WTC11 (cell line): ENCODE data around the gene C1QTNF2. TPM values are rescaled to one million over a fixed set of nuclear protein-coding genes. Genes with fewer than 3 reads are reported as not detected.

Experiments
- ATAC-seq: fragments of 200-7000 bp; cut with Tn5 transposase; 2 replicates; pipeline ENCODE4 v1.10.0; 2021; ENCODE audit warnings: mild to moderate bottlenecking, moderate library complexity
- CTCF ChIA-PET: fragments of 300-600 bp; sonication (Branson Sonifier 250); formaldehyde crosslinking; loops from one replicate; lab custom pipeline; 2021; ENCODE audit warnings: antibody characterized with exemption; lab: Charles Lee
- POLR2A ChIA-PET: fragments of 350-600 bp; sonication (Branson Sonifier 250); formaldehyde crosslinking; loops from one replicate; lab custom pipeline; 2021; ENCODE audit warnings: antibody characterized with exemption; lab: Charles Lee
- DNase-seq: peaks from one replicate; pipeline ENCODE4 v3.0.0; 2021; ENCODE audit warnings: low spot score
- H3K27ac Mint-ChIP-seq: 2 replicates; pipeline ENCODE4 v1.8.0; 2021; ENCODE audit warnings: mixed read lengths
- H3K27me3 Mint-ChIP-seq: 2 replicates; pipeline ENCODE4 v1.8.0; 2021; ENCODE audit warnings: low read depth, mild to moderate bottlenecking, moderate library complexity, mixed read lengths
- H3K36me3 Mint-ChIP-seq: 2 replicates; pipeline ENCODE4 v1.8.0; 2021; ENCODE audit warnings: mixed read lengths
- H3K4me1 Mint-ChIP-seq: 2 replicates; pipeline ENCODE4 v1.8.0; 2022; ENCODE audit warnings: mixed read lengths
- H3K4me3 Mint-ChIP-seq: 2 replicates; pipeline ENCODE4 v1.8.0; 2021; ENCODE audit warnings: mild to moderate bottlenecking, moderate library complexity, mixed read lengths
- H3K9me3 Mint-ChIP-seq: 2 replicates; pipeline ENCODE4 v1.8.0; 2021; ENCODE audit warnings: mixed read lengths
- EMX1 ChIP-seq: fragments of 250-450 bp; sonication (Bioruptor Pico); IDR thresholded peaks from 2 replicates; pipeline ENCODE4 v1.8.0; 2021; ENCODE audit warnings: mild to moderate bottlenecking
- ETV6 ChIP-seq: sonication (generic); formaldehyde crosslinking; IDR thresholded peaks from 2 replicates; pipeline ENCODE4 v1.8.1; 2022; ENCODE audit warnings: mild to moderate bottlenecking, missing genetic modification reagents
- HMGA2 ChIP-seq: fragments of 250-450 bp; sonication (Bioruptor Pico); IDR thresholded peaks from 2 replicates; pipeline ENCODE4 v1.4.0; 2021; ENCODE audit warnings: mild to moderate bottlenecking, moderate library complexity
- KAT7 ChIP-seq: sonication (generic); formaldehyde crosslinking; IDR thresholded peaks from 2 replicates; pipeline ENCODE4 v1.8.1; 2023; ENCODE audit warnings: missing genetic modification reagents, mild to moderate bottlenecking, borderline replicate concordance
- NFE2L1 ChIP-seq: sonication (generic); formaldehyde crosslinking; IDR thresholded peaks from 2 replicates; pipeline ENCODE4 v1.8.1; 2023; ENCODE audit warnings: missing genetic modification reagents
- PRRX2 ChIP-seq: fragments of 250-450 bp; sonication (Bioruptor Pico); IDR thresholded peaks from 2 replicates; pipeline ENCODE4 v1.8.0; 2021; ENCODE audit warnings: mild to moderate bottlenecking
- SMAD3 ChIP-seq: sonication (generic); formaldehyde crosslinking; IDR thresholded peaks from 2 replicates; pipeline ENCODE4 v1.8.0; 2022; ENCODE audit warnings: missing genetic modification reagents, mild to moderate bottlenecking, borderline replicate concordance
- SMAD4 ChIP-seq: sonication (generic); formaldehyde crosslinking; IDR thresholded peaks from 2 replicates; pipeline ENCODE4 v1.8.0; 2022; ENCODE audit warnings: mild to moderate bottlenecking, missing genetic modification reagents
- TEAD1 ChIP-seq: sonication (generic); formaldehyde crosslinking; IDR thresholded peaks from 2 replicates; pipeline ENCODE4 v1.8.0; 2022; ENCODE audit warnings: mild to moderate bottlenecking, missing genetic modification reagents
- TEAD4 ChIP-seq: sonication (generic); formaldehyde crosslinking; IDR thresholded peaks from 2 replicates; pipeline ENCODE4 v1.8.0; 2022; ENCODE audit warnings: mild to moderate bottlenecking, missing genetic modification reagents
- total RNA-seq: library from RNA; stranded (reverse); gene quantifications from 3 replicates; pipeline ENCODE4 v1.2.3, GENCODE V29; 2021
- TF ChIP-seq, protein P1 (sequence below): sonication (generic); formaldehyde crosslinking; IDR thresholded peaks from 2 replicates; pipeline ENCODE4 v1.8.1; 2022; ENCODE audit warnings: low read depth, missing genetic modification reagents, borderline replicate concordance
- TF ChIP-seq, protein P2 (sequence below): fragments of 250-450 bp; sonication (Bioruptor Pico); IDR thresholded peaks from 2 replicates; pipeline ENCODE4 v1.9.0; 2021; ENCODE audit warnings: moderate library complexity, mild to moderate bottlenecking, inconsistent platforms, borderline replicate concordance
- TF ChIP-seq, protein P3 (sequence below): sonication (generic); formaldehyde crosslinking; IDR thresholded peaks from 2 replicates; pipeline ENCODE4 v1.8.0; 2022; ENCODE audit warnings: mild to moderate bottlenecking, missing genetic modification reagents
- TF ChIP-seq, protein P4 (sequence below): sonication (generic); formaldehyde crosslinking; IDR thresholded peaks from 2 replicates; pipeline ENCODE4 v1.8.0; 2022; ENCODE audit warnings: mild to moderate bottlenecking, missing genetic modification reagents
- TF ChIP-seq, protein P5 (sequence below): sonication (generic); formaldehyde crosslinking; IDR thresholded peaks from 2 replicates; pipeline ENCODE4 v1.8.1; 2022; ENCODE audit warnings: missing genetic modification reagents, borderline replicate concordance
- TF ChIP-seq, protein P6 (sequence below): sonication (generic); formaldehyde crosslinking; IDR thresholded peaks from 2 replicates; pipeline ENCODE4 v1.8.1; 2023; ENCODE audit warnings: mild to moderate bottlenecking, missing genetic modification reagents
- TF ChIP-seq, protein P7 (sequence below): fragments of 250-450 bp; sonication (Bioruptor Pico); conservative IDR thresholded peaks from 2 replicates; pipeline ENCODE4 v1.9.0; 2021; ENCODE audit warnings: mild to moderate bottlenecking

The C1QTNF2 gene
- total RNA-seq, 1 experiment from 2014 or later = 0.52 TPM

DNA sequence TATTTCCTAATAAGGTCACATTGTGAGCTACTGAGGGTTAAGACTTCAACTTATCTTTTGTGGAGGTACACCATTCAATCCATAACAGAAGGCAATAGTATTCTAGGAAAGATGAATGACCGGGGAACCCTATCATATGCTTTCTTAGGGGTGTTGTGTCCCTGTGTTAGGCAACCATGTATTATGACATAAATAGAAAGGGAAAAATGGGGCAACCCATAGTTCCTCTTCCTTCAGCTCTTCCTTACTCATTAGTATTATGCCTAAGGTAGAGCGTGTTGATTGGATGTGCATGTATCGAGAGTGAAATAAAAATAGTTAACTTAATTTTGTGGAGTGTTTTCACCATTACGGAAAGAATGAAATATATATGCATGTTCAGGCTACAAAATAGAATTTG, 52.0 kb downstream of the C1QTNF2 start (continued):
- TF ChIP-seq, protein P1, sequence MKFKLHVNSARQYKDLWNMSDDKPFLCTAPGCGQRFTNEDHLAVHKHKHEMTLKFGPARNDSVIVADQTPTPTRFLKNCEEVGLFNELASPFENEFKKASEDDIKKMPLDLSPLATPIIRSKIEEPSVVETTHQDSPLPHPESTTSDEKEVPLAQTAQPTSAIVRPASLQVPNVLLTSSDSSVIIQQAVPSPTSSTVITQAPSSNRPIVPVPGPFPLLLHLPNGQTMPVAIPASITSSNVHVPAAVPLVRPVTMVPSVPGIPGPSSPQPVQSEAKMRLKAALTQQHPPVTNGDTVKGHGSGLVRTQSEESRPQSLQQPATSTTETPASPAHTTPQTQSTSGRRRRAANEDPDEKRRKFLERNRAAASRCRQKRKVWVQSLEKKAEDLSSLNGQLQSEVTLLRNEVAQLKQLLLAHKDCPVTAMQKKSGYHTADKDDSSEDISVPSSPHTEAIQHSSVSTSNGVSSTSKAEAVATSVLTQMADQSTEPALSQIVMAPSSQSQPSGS (CRISPR knock-in tag) = no peak
- TF ChIP-seq, protein P2, sequence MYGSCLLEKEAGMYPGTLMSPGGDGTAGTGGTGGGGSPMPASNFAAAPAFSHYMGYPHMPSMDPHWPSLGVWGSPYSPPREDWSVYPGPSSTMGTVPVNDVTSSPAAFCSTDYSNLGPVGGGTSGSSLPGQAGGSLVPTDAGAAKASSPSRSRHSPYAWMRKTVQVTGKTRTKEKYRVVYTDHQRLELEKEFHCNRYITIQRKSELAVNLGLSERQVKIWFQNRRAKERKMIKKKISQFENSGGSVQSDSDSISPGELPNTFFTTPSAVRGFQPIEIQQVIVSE (CRISPR knock-in tag) = no peak
- TF ChIP-seq PRRX2 (CRISPR knock-in tag) = no peak
- TF ChIP-seq NFE2L1 = no peak
- TF ChIP-seq, protein P3, sequence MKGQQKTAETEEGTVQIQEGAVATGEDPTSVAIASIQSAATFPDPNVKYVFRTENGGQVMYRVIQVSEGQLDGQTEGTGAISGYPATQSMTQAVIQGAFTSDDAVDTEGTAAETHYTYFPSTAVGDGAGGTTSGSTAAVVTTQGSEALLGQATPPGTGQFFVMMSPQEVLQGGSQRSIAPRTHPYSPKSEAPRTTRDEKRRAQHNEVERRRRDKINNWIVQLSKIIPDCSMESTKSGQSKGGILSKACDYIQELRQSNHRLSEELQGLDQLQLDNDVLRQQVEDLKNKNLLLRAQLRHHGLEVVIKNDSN (CRISPR knock-in tag) = no peak
- no peak for TF ChIP-seq SMAD4 (CRISPR knock-in tag)
- no peak for TF ChIP-seq KAT7 (CRISPR knock-in tag)
- TF ChIP-seq, protein P4, sequence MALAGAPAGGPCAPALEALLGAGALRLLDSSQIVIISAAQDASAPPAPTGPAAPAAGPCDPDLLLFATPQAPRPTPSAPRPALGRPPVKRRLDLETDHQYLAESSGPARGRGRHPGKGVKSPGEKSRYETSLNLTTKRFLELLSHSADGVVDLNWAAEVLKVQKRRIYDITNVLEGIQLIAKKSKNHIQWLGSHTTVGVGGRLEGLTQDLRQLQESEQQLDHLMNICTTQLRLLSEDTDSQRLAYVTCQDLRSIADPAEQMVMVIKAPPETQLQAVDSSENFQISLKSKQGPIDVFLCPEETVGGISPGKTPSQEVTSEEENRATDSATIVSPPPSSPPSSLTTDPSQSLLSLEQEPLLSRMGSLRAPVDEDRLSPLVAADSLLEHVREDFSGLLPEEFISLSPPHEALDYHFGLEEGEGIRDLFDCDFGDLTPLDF (CRISPR knock-in tag) = no peak

DNA sequence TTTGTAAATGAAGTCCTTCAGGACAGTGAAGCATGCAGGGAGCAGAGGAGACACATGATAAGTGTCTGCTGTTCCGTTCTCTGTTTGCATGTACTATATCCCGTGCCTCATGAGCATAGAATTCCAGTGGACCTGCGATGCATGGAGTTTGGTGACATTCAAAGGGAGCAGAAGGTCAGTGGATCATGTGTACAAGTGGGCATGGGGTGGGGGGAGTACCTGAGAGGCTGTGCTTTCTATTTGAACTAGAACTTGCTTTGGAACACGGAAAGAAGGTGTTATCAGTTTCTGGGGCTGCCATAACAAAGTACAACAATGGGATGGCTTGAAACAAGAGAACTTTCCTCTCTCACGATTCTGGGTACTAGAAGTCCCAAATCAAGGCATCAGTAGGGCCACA, 53.0 kb downstream of the C1QTNF2 start:
- no peaks in the 10 kb centered on the region for H3K9me3 Mint-ChIP-seq
- ChIA-PET POLR2A (no interaction called here), CTCF (interaction anchor here (0.5 kb wide), 1 partner anchor 40 kb away, joined by 4 read pairs; no protein-coding TSS in a partner anchor)
- peaks cover 42% of the 10 kb centered on the region for H3K4me1 Mint-ChIP-seq
- TF ChIP-seq PRRX2 (CRISPR knock-in tag) (no peak), TEAD1 (CRISPR knock-in tag) (no peak), EMX1 (CRISPR knock-in tag) (no peak), HMGA2 (CRISPR knock-in tag) (no peak), ETV6 (CRISPR knock-in tag) (no peak), SMAD3 (CRISPR knock-in tag) (no peak), TEAD4 (CRISPR knock-in tag) (no peak)
- TF ChIP-seq, protein P5, sequence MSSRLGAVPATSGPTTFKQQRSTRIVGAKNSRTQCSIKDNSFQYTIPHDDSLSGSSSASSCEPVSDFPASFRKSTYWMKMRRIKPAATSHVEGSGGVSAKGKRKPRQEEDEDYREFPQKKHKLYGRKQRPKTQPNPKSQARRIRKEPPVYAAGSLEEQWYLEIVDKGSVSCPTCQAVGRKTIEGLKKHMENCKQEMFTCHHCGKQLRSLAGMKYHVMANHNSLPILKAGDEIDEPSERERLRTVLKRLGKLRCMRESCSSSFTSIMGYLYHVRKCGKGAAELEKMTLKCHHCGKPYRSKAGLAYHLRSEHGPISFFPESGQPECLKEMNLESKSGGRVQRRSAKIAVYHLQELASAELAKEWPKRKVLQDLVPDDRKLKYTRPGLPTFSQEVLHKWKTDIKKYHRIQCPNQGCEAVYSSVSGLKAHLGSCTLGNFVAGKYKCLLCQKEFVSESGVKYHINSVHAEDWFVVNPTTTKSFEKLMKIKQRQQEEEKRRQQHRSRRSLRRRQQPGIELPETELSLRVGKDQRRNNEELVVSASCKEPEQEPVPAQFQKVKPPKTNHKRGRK (CRISPR knock-in tag) = no peak
- TF ChIP-seq, protein P6, sequence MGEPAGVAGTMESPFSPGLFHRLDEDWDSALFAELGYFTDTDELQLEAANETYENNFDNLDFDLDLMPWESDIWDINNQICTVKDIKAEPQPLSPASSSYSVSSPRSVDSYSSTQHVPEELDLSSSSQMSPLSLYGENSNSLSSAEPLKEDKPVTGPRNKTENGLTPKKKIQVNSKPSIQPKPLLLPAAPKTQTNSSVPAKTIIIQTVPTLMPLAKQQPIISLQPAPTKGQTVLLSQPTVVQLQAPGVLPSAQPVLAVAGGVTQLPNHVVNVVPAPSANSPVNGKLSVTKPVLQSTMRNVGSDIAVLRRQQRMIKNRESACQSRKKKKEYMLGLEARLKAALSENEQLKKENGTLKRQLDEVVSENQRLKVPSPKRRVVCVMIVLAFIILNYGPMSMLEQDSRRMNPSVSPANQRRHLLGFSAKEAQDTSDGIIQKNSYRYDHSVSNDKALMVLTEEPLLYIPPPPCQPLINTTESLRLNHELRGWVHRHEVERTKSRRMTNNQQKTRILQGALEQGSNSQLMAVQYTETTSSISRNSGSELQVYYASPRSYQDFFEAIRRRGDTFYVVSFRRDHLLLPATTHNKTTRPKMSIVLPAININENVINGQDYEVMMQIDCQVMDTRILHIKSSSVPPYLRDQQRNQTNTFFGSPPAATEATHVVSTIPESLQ = no peak
- TF ChIP-seq, protein P7, sequence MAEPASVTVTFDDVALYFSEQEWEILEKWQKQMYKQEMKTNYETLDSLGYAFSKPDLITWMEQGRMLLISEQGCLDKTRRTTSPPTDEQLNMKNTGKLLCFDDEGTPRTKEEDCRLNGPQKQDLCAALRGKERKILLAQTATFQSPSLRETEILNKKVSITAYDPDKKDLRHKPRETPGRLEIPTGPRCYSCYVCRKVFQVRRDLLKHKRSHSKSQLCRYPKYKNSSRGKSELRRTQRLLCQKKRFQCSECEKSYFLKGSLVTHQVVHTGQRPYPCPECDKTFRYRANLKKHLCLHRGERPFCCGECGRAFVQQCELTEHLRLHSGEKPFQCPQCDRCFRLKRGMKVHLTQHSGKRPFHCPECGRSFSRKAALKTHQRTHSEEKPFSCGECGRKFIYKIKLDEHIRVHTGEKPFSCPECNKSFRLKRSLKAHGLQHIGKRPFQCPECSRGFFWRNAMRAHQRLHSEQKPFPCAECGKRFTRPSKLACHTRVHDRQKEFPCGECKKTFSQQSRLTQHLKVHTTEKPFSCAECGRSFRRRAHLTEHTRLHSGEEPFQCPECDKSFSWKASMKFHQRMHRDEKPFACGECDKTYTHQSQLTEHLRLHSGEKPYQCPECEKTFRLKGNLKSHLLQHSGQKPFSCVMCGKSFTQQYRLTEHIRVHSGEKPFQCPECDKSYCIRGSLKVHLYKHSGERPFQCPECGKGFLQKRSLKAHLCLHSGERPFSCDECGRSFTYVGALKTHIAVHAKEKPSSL = no peak
- no peak for DNase-seq
- no peak overlapping the region for H3K27ac Mint-ChIP-seq
- no peak for ATAC-seq
- H3K36me3 Mint-ChIP-seq = no peaks in the 10 kb centered on the region
- no peak overlapping the region for H3K4me3 Mint-ChIP-seq
- no peaks in the 10 kb centered on the region; the same call in 1 of the 2 replicates for H3K27me3 Mint-ChIP-seq
